IMR-90 (cell line): ENCODE data around the gene LILRA1. TPM values are rescaled to one million over a fixed set of nuclear protein-coding genes. Genes with fewer than 3 reads are reported as not detected.
"Not testable (repeated sequence)": the region's sequence is repeated elsewhere in the genome, so short reads cannot be mapped to it uniquely, and the experiment has no call there.

Experiments
- ATAC-seq: fragments of 200-7000 bp; cut with Tn5 transposase; 2 replicates; pipeline ENCODE4 v1.9.1; 2020; ENCODE audit warnings: low read depth, mild to moderate bottlenecking, moderate library complexity
- BruUV-seq: library from RNA; stranded (reverse); fragments of 400-500 nt; replicated peaks from 2 replicates; lab custom pipeline; 2021; lab: Mats Ljungman, UMichigan
- CTCF ChIA-PET: fragments of 300-600 bp; formaldehyde crosslinking; extraction: SDS; loops from one replicate; lab custom pipeline; 2021; ENCODE audit warnings: antibody characterized with exemption; lab: Yijun Ruan, JAX
- POLR2A ChIA-PET: fragments of 300-600 bp; sonication (Branson Sonifier 250); formaldehyde crosslinking; loops from one replicate; lab custom pipeline; 2022; ENCODE audit warnings: antibody characterized with exemption; ENCODE audit not compliant: unreplicated experiment; lab: Charles Lee
- DNase-seq: peaks from one replicate; pipeline ENCODE4 v3.0.0; 2013
- H2AFZ ChIP-seq: replicated peaks from 2 replicates; pipeline ENCODE3; 2013; ENCODE audit warnings: low read length, mild to moderate bottlenecking; ENCODE audit not compliant: poor library complexity
- H2AK5ac ChIP-seq: 2 replicates; pipeline ENCODE4 v1.6.1; 2013; ENCODE audit warnings: low read depth, low read length, inconsistent platforms
- H2AK9ac ChIP-seq: replicated peaks from 2 replicates; pipeline ENCODE3; 2013; ENCODE audit warnings: mild to moderate bottlenecking, low read depth, low read length, moderate library complexity; ENCODE audit not compliant: poor library complexity
- H2BK120ac ChIP-seq: 2 replicates; pipeline ENCODE4 v1.6.1; 2013; ENCODE audit warnings: low read depth, low read length, inconsistent platforms
- H2BK15ac ChIP-seq: 3 replicates; pipeline ENCODE4 v1.6.1; 2013; ENCODE audit warnings: low read depth, low read length, inconsistent platforms
- H2BK20ac ChIP-seq: 2 replicates; pipeline ENCODE4 v1.6.1; 2013; ENCODE audit warnings: low read depth, mild to moderate bottlenecking, inconsistent platforms, low read length, moderate library complexity
- H2BK5ac ChIP-seq: 2 replicates; pipeline ENCODE4 v1.6.1; 2013; ENCODE audit warnings: mild to moderate bottlenecking, low read depth, low read length, inconsistent platforms; ENCODE audit not compliant: poor library complexity, severe bottlenecking
- H3K14ac ChIP-seq: replicated peaks from 2 replicates; pipeline ENCODE4 v1.6.1; 2013; ENCODE audit warnings: low read depth, low read length, inconsistent platforms
- H3K18ac ChIP-seq: 2 replicates; pipeline ENCODE4 v1.6.1; 2013; ENCODE audit warnings: low read depth, low read length, control low read depth
- H3K23ac ChIP-seq: 2 replicates; pipeline ENCODE4 v1.6.1; 2013; ENCODE audit warnings: low read depth, low read length, inconsistent platforms
- H3K27ac ChIP-seq: 2 replicates; pipeline ENCODE4 v1.5.1; 2013; ENCODE audit warnings: mild to moderate bottlenecking, control low read depth, low read length; ENCODE audit not compliant: insufficient read depth
- H3K27me3 ChIP-seq: 2 replicates; pipeline ENCODE4 v1.6.1; 2013; ENCODE audit warnings: low read length; ENCODE audit not compliant: control insufficient read depth, insufficient read depth
- H3K36me3 ChIP-seq: 2 replicates; pipeline ENCODE4 v1.6.1; 2013; ENCODE audit warnings: low read length, mixed read lengths; ENCODE audit not compliant: control insufficient read depth, insufficient read depth
- H3K4ac ChIP-seq: 2 replicates; pipeline ENCODE4 v1.6.1; 2013; ENCODE audit warnings: low read depth, low read length, inconsistent platforms
- H3K4me1 ChIP-seq: 2 replicates; pipeline ENCODE4 v1.6.1; 2013; ENCODE audit warnings: low read length, mixed read lengths; ENCODE audit not compliant: control insufficient read depth, insufficient read depth
- H3K4me2 ChIP-seq: 2 replicates; pipeline ENCODE4 v1.6.1; 2013; ENCODE audit warnings: low read depth, mild to moderate bottlenecking, control low read depth, low read length, moderate library complexity
- H3K4me3 ChIP-seq: 2 replicates; pipeline ENCODE4 v1.5.1; 2013; ENCODE audit warnings: low read depth, mild to moderate bottlenecking, control low read depth, low read length, moderate library complexity; ENCODE audit not compliant: insufficient read depth
- H3K56ac ChIP-seq: 2 replicates; pipeline ENCODE4 v1.6.1; 2013; ENCODE audit warnings: low read length, inconsistent platforms; ENCODE audit not compliant: insufficient read depth; ENCODE audit errors: extremely low read depth
- H3K79me1 ChIP-seq, 2 experiments: 2 replicates each; pipeline ENCODE4 v1.6.1; 2013; ENCODE audit warnings: low read length in 2 of 2, inconsistent platforms in 1 of 2, low read depth in 1 of 2
- H3K9ac ChIP-seq: 2 replicates; pipeline ENCODE4 v1.6.1; 2013; ENCODE audit warnings: low read depth, low read length, control low read depth
- H3K9me1 ChIP-seq: 2 replicates; pipeline ENCODE4 v1.6.1; 2013; ENCODE audit warnings: low read length, inconsistent platforms; ENCODE audit not compliant: insufficient read depth
- H3K9me3 ChIP-seq: 2 replicates; pipeline ENCODE4 v1.6.1; 2013; ENCODE audit warnings: low read length; ENCODE audit not compliant: control insufficient read depth, insufficient read depth
- H4K20me1 ChIP-seq: 2 replicates; pipeline ENCODE4 v1.6.1; 2013; ENCODE audit warnings: low read length, inconsistent platforms; ENCODE audit not compliant: insufficient read depth
- H4K5ac ChIP-seq: 2 replicates; pipeline ENCODE4 v1.6.1; 2013; ENCODE audit warnings: mild to moderate bottlenecking, low read depth, low read length, control low read depth
- H4K8ac ChIP-seq, 2 experiments: 2 replicates each; pipeline ENCODE4 v1.6.1; 2013; ENCODE audit warnings: low read depth in 2 of 2, low read length in 2 of 2, control low read depth in 1 of 2, inconsistent platforms in 1 of 2
- H4K91ac ChIP-seq: 2 replicates; pipeline ENCODE4 v1.6.1; 2013; ENCODE audit warnings: low read depth, low read length, inconsistent platforms; ENCODE audit not compliant: insufficient read depth
- WGBS, 2 experiments: methylation state at CpG; one replicate each; pipeline versions ENCODE4 v1.1.5 to v1.1.7; 2013; ENCODE audit warnings: missing lambda C conversion rate in 2 of 2; ENCODE audit not compliant: insufficient read length in 1 of 2; ENCODE audit errors: extremely low coverage in 2 of 2; 5-methylcytosine and 5-hydroxymethylcytosine counted together
- dilution Hi-C: fragments of 300-500 bp; cut with HindIII; formaldehyde crosslinking; loops from one replicate; pipeline ENCODE4 v1.14.3; 2018; ENCODE audit warnings: low sequenced_read_pairs; ENCODE audit not compliant: unreplicated experiment
- in situ Hi-C: fragments of 300-500 bp; cut with MboI; formaldehyde crosslinking; loops from 3 replicates; pipeline ENCODE4 v1.14.3; 2019; ENCODE audit warnings: low sequenced_read_pairs, inconsistent platforms, mixed read lengths
- intact Hi-C: fragments of 100-400 bp; cut with micrococcal nuclease; formaldehyde crosslinking; loops from 2 replicates; pipeline ENCODE4 v1.10.0; 2022
- polyA plus RNA-seq, 3 experiments: library from polyadenylated mRNA; depleted of rRNA; stranded (reverse); fragments of >200 nt; gene quantifications; 2 replicates each; pipeline ENCODE4 v1.2.3, GENCODE V29; 2012; ENCODE audit warnings: low replicate concordance in 1 of 3
- total RNA-seq: library from RNA; depleted of rRNA; stranded (reverse); fragments of >200 nt; gene quantifications from 2 replicates; pipeline ENCODE4 v1.2.3, GENCODE V29; 2012

Gene LILRA1
- total and polyA plus RNA-seq, 2 of the 4 experiments (the other 2 are of a cell fraction) = not detected

DNA sequence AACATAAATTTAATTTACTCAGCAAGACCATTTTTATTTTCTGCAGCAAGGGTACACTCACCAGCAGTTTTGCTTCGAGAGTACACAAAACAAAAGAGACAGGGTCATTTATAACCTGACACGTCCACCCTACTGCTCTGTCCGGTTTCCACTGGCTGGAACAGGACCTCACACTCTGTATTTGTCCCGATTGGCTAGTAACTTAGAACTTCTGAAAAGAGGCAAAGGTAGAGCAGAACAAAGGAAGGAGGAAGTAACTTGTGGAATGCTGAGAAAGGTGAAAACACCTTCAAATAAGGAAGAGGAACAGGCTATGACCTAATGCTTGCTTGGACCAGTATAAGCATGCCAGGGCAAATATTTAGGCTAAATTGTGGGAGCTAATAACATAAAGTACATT, 34.5 kb downstream of the LILRA1 start:
- H2AK9ac ChIP-seq, H3K9me1 ChIP-seq, H3K4ac ChIP-seq, H2BK20ac ChIP-seq, H3K79me1 ChIP-seq, intact Hi-C loops, DNase-seq, H3K14ac ChIP-seq, H4K20me1 ChIP-seq, H3K4me1 ChIP-seq, ATAC-seq, H3K27me3 ChIP-seq, dilution Hi-C loops, H4K8ac ChIP-seq, H3K4me2 ChIP-seq, H3K18ac ChIP-seq, H3K56ac ChIP-seq, H2BK120ac ChIP-seq, H2AK5ac ChIP-seq, POLR2A ChIA-PET, H3K23ac ChIP-seq, H2BK5ac ChIP-seq, BruUV-seq, H2BK15ac ChIP-seq, H4K91ac ChIP-seq, H3K4me3 ChIP-seq, H3K9ac ChIP-seq, H4K5ac ChIP-seq, H2AFZ ChIP-seq, H3K36me3 ChIP-seq, in situ Hi-C loops, CTCF ChIA-PET, H3K27ac ChIP-seq: not testable (repeated sequence)
- WGBS, 2 experiments = no CpG with 5 or more reads among the region's 4 CpGs
- peaks cover 14% of the 10 kb centered on the region for H3K9me3 ChIP-seq

GRCh38 chr19:54630262-54630661, 36.8 kb downstream of the LILRA1 start, which contains the start of gene LILRB1:
Gene LILRB1, plus strand, starts transcription at chr19:54630484. Its CDS starts 590 bp downstream, at chr19:54631074.
- H2BK15ac ChIP-seq, H3K56ac ChIP-seq, H3K18ac ChIP-seq, H2BK120ac ChIP-seq, H3K27ac ChIP-seq, DNase-seq, H4K8ac ChIP-seq, H4K5ac ChIP-seq, intact Hi-C loops, dilution Hi-C loops, H3K4me2 ChIP-seq, H2AK5ac ChIP-seq, BruUV-seq, POLR2A ChIA-PET, H3K4me3 ChIP-seq, H2BK5ac ChIP-seq, ATAC-seq, H2AK9ac ChIP-seq, H3K27me3 ChIP-seq, H3K36me3 ChIP-seq, CTCF ChIA-PET, H3K4ac ChIP-seq, H2AFZ ChIP-seq, H2BK20ac ChIP-seq, H3K9me1 ChIP-seq, H4K91ac ChIP-seq, H3K23ac ChIP-seq, H3K9ac ChIP-seq, H3K4me1 ChIP-seq, H3K79me1 ChIP-seq, H4K20me1 ChIP-seq, H3K14ac ChIP-seq: not testable (repeated sequence)
- peaks cover 21% of the 10 kb centered on the region for H3K9me3 ChIP-seq
- in situ Hi-C loops = loop anchor here (5.0 kb wide), 1 partner anchor 348 kb away; the partner anchor contains the start of gene LILRB2
- 0% methylated on average over 1 of the region's 9 CpGs; no CpG with 5 or more reads in 1 of the 2 experiments for WGBS, 2 experiments
